KOPT-K1 (cell line): ENCODE data around the gene POU2AF3.
"Not testable (repeated sequence)": the region's sequence is repeated elsewhere in the genome, so short reads cannot be mapped to it uniquely, and the experiment has no call there.

ENCODE experiments used
- H3K27ac ChIP-seq: fragments of 200-600 bp; sonication (generic); 2 replicates; pipeline ENCODE4 v1.5.1; 2016; ENCODE audit warnings: antibody characterized with exemption, mild to moderate bottlenecking, low read depth, low read length; ENCODE audit not compliant: poor library complexity, severe bottlenecking
- H3K36me3 ChIP-seq: fragments of 200-600 bp; sonication (generic); 2 replicates; pipeline ENCODE4 v1.5.1; 2017; ENCODE audit warnings: antibody characterized with exemption, mild to moderate bottlenecking, low read length, moderate library complexity; ENCODE audit not compliant: insufficient read depth
- H3K9me3 ChIP-seq: fragments of 200-600 bp; sonication (generic); 2 replicates; pipeline ENCODE4 v1.5.1; 2017; ENCODE audit warnings: antibody characterized with exemption, low read length, mild to moderate bottlenecking; ENCODE audit not compliant: insufficient read depth, poor library complexity, severe bottlenecking

The POU2AF3 gene

DNA sequence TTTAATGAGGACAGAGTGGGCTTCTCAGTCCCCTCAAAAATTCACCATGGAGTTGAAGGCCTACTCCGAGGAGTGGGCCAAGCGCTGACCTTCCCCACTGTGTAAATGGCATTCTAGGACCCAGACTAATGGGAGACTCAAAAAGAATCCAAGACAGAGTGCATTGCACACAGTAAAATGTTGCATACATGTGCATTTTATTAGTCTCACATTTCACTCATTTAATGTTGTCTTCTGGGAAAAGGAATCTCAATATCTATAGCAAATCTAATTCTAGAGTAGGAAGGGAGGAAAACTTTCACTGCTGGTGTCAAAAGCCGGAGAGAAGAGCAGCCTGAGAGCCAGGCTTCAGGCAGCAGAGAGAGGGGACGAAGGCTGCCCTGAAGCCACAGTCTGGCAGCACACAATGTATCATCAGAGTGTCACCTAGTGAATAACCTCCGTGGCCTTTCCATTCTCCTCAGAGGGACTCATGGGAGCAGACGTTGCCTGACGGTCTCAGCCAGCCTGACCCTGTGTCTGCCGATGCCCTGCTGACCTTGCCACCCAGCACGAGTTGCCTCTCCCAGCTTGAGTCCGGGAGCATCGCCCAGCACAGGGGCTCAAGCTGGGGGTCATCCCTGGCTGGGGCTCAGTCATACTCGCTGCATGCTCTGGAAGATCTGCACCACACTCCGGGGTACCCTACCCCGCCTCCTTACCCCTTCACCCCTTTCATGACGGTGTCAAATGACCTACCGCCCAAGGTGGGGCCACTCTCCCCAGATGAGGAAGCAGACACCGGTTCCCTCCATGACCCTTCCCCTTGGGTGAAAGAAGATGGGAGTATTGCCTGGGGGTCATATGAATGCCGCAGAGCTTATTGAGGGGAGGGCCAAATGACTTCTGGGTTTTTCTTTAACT lies 12.9 kb upstream of the POU2AF3 start:
- H3K9me3 ChIP-seq: no peaks in the 10 kb centered on the region

DNA sequence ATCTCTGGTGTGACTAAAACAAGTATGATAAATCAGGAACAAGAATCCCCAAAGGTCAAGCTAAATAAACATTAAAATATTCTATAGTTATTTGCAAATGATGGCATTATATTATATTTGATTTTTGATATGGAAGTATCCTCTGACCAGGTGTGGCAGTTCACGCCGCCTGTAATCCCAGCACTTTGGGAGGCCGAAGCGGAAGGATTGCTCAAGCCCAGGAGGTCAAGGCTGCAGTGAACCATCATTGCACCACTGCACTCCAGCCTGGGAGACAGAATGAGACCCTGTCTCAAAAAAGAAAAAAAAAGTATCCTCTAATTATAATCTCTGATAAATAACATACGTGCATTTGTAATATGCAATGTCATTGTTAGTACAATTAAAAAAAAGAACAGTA lies 6.6 kb upstream of the POU2AF3 start:
- Histone ChIP-seq H3K9me3 (no peaks in the 10 kb centered on the region), H3K27ac (no peak overlapping the region), H3K36me3 (no peaks in the 10 kb centered on the region)

More for the DNA sequence above, 12.9 kb upstream of the POU2AF3 start:
- Histone ChIP-seq H3K36me3 (no peaks in the 10 kb centered on the region), H3K27ac (no peak overlapping the region)

DNA sequence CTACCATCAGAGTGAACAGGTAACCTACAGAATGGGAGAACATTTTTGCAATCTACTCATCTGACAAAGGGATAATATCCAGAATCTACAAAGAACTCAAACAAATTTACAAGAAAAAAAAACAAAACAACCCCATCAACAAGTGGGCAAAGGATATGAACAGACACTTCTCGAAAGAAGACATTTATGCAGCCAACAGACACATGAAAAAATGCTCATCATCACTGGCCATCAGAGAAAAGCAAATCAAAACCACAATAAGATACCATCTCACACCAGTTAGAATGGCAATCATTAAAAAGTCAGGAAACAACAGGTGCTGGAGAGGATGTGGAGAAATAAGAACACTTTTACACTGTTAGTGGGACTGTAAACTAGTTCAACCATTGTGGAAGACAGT lies 5.9 kb upstream of the POU2AF3 start:
- H3K9me3 ChIP-seq, H3K36me3 ChIP-seq, H3K27ac ChIP-seq: not testable (repeated sequence)

DNA sequence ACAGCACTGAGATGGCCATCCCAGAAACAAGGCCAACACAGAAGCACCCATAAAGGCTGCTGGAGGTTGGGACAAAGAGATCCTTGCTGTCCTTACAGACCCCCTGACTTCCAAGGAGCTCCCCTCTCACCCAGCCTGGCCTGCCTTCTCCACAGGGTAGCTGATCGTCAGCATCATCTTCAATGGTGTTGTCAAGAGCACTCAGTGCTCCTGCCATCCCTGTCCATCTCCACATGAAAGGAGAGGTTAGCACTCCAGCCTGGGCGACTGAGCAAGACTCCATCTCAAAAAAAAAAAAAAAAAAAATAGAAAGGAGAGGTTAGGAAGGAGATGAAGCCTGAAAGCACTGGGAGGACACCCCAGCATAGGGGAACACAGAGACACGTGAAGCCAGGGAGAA lies 2.1 kb upstream of the POU2AF3 start:
- H3K9me3 ChIP-seq: no peaks in the 10 kb centered on the region

DNA sequence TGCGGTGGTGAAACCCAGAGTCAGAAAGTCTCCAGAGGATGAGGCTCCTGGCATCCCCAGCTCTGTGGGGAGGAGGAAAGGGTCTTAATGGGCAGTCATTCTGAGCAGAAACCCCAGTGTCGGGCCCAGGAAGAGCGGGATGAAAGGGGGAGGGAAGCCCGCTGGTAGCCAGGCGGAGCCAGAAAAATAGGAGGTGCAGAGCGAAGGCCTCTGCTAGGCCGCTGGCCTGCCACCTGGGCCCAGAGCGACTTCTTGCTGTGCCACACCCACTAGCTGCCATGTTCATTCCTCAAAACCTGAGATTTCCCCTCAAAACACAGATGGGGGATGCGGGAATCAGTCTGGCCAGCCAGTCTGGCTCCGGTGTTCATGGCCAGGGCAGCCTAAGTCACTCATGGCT lies 650 bp upstream of the POU2AF3 start:
- no peaks in the 10 kb centered on the region for H3K9me3 ChIP-seq
- H3K36me3 ChIP-seq: no peaks in the 10 kb centered on the region
- no peak overlapping the region for H3K27ac ChIP-seq

More for the DNA sequence above, 2.1 kb upstream of the POU2AF3 start:
- Histone ChIP-seq H3K27ac (no peak overlapping the region), H3K36me3 (no peaks in the 10 kb centered on the region)

DNA sequence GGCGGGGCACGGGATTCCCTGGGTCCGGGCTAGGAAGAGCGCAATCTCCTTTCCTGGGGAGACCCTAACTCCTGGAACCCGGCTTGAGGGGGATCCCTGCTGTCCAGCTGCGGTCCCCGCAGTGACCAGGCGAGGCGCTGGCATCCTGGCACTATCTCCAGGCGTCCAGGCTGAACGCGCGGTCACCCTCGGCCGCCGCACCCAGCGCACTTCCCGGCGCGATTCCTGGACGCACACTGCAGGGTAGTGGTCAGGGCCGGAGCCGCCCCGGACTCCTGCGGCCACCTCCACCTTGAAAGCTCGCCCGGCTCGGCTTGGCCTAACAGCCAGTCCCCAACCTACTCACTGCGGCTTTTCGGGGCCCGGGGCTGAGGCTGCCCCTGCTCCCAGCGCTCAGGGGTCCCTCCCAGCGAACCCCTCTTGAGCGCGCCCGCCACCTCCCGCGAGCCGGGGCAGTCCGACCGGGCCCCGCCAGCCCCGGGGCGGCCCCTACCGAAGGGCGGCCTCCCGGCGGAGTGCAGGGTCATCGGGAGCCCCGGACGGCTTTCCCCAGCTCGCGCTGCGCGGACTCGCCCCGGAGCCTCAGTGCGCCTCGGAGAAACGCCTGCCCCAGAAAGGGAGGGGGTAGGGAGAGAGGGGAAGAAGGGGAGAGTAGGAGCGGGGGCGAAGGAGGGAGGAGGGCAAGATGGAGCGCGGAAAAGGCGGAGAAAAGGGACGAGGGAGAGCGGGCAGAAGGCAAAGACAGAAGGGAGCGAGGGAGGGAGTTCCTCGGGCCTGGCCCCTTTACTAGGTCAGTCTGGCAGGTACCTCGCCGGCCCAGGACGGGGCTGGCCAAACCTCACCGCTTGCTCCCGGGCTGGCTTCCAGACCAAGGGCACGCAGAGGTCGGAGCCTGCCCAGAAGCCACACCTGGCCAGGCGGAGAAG lies 1.0 kb downstream of the POU2AF3 start:
- H3K9me3 ChIP-seq: no peaks in the 10 kb centered on the region
- H3K27ac ChIP-seq: no peak overlapping the region
- H3K36me3 ChIP-seq: no peaks in the 10 kb centered on the region

DNA sequence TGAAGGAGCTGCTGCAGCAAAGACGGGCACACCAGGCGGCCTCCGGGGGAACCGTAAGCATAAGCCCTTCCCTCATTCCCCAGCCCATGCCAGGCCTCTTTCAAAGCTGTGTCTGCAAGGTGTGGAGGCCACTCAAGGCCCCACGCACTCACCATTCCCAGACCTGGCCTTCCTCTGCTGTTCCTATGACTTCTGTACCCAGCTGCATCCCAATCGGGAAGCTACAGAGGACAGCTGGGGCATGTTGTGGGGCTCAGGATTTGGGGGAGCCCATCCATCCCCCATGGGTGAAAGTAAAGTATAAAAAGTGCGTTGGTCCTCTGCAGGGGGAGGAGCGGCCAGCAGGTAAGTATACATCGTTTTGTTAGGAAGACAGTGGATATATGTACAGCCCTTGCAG lies 2.2 kb downstream of the POU2AF3 start:
- no peak overlapping the region for H3K27ac ChIP-seq

DNA sequence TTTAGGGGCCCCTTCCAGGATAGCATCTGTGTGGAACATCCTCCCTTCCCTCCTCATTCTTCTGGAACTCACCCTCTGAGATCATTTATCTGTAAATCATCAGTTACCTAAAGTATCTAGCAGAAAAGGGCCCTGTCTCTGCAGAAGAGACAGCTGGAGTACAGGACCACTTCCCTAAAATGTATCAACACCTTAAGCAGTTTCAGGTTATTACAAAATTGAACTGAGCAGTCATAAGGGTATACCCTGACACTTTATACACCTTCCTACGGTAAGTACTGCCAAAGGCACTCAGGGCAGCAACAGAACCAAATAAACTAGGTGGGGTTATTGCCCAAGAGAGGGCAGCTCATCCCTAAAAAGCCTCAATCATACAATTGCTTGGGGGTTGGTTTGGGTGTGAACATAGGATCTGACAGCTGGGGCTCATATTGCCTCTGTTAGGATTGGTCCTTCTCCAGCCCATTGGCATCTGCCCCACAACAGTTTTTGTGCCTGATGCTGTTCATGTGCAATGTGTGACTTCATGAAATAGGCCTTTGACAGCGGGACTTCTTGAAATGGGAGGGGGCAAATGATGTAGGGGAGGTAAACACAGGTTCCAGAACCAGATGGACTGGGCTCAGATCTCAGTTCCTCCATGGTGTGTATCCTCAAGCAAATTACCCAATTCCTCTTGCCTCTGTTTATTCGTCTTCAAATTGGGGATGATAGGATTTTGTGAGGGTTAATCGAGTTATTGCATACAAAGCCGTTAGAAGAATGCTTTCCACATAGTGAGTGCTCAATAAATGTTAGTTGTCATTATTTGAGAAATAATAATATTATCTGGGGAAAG lies 2.9 kb downstream of the POU2AF3 start:
- Histone ChIP-seq H3K36me3 (no peaks in the 10 kb centered on the region), H3K27ac (no peak overlapping the region), H3K9me3 (no peaks in the 10 kb centered on the region)

More for the DNA sequence above, 2.2 kb downstream of the POU2AF3 start:
- Histone ChIP-seq H3K36me3 (no peaks in the 10 kb centered on the region), H3K9me3 (no peaks in the 10 kb centered on the region)

DNA sequence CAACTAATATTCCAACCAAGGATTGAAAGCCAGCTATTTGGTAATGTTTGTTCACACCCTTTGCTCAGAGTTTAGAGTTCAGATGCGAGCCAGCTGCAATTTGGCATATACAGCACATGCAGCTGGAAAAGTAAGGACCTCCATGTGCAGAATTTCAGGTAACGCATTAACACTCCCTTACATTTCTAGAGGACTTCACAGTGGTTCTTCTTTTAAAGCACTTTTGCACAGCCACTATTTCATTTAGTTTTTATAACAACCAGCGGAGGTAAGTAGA lies 3.4 kb downstream of the POU2AF3 start:
- no peak overlapping the region for H3K27ac ChIP-seq
- H3K36me3 ChIP-seq: no peaks in the 10 kb centered on the region
- no peaks in the 10 kb centered on the region for H3K9me3 ChIP-seq

DNA sequence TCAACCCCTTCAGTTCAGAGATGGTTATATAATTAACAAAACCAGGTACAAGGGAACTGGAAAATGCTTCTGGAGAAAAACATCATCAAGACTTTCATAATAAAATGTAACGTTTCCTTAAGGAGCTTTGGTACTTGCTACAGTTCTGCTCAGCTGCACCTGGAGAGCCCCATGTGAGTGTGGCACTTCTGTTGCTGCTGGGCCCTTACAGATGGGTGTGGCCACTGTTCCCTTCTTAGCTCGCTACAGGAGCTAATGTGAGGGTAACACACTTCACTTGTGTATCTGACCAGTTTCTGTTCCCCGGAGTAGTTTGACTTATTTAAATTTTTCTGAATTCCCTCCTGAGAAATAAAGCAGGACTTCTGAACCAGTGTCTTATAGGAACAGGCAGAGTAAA lies 4.0 kb downstream of the POU2AF3 start:
- no peak overlapping the region for H3K27ac ChIP-seq
- no peaks in the 10 kb centered on the region for H3K36me3 ChIP-seq
- H3K9me3 ChIP-seq: no peaks in the 10 kb centered on the region

DNA sequence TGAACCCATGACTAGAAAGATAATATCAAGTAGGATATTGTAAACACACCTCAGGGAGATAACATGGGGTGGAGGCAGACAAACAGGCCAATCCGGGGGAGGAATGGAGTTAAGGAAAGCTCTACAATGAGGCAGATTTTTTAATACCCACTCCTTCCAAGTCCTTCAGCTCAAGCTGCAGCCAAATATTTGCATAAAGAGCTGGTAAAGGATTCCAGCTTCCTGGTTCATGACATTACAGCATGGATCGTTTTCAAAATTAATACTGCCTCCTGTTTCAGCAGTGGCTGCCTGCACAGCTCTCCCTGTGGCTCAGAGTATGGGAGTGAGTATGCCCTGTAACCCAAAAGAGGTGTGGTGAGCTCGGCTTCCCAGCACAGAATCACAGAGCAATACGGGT lies 5.1 kb downstream of the POU2AF3 start:
- H3K36me3 ChIP-seq: no peaks in the 10 kb centered on the region
- H3K9me3 ChIP-seq: no peaks in the 10 kb centered on the region
- H3K27ac ChIP-seq: no peak overlapping the region

DNA sequence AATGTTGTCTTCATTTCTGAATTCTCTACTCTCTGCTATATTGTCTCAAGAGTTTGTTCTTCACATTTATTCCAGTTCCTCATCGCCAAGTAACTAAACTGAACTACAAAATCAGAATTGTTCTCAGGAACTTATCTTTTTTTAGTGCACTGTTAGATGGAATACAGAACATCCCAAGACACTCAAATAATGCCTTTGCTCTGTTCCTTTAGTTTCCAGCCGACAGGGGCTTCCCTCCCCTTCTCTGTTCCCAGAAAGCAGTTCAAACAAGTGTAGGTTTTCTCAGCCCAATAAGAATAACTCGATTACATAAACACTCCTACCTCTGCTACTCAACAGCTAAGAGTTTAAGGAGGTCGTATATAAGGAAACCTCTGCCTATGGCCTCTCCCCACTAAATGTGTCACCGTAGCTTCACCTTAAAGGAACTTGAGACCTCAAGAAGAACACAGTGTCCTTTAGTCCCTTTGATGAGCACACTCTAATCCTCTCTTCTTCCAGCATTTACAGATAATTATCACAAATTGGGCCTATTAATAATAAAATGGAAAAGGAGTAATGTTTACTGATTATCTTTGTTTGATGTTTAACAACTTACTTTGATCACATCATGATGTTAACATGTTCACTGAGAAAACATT lies 6.9 kb downstream of the POU2AF3 start:
- no peak overlapping the region for H3K27ac ChIP-seq
- no peaks in the 10 kb centered on the region for H3K9me3 ChIP-seq
- no peaks in the 10 kb centered on the region for H3K36me3 ChIP-seq

DNA sequence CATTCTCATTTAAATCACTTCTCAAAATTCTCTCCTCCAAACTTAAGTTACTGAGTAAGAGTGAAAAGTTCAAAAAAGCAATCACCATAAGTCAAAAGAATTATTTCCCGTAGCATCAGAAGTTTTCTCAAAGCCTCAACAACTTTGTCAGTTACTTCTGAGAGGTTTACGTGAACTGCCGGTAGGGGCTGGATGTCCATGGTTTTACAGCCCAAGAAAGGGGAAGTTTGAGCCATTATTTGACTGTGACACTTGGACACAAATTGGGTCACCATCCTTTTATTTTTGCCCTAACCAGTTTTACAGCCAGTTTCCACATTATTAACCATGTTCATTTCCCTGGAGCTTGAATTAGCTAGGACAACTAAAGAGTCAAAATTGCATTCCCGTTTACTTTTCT lies 7.5 kb downstream of the POU2AF3 start:
- Histone ChIP-seq H3K27ac (no peak overlapping the region), H3K36me3 (no peaks in the 10 kb centered on the region), H3K9me3 (no peaks in the 10 kb centered on the region)

DNA sequence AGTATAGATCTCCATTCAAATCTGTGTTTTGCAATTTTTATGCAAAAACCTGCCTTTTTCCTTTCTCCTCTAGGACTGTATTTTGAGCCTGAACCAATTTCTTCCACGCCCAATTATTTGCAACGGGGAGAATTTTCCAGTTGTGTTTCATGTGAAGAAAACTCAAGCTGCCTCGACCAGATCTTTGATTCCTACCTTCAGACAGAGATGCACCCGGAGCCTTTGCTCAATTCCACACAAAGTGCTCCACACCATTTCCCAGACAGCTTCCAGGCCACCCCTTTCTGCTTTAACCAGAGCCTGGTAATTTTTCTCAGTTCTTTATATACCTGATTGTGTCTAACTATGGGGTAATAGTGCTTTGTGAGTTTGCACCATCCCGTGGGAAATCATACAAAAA lies 8.0 kb downstream of the POU2AF3 start:
- Histone ChIP-seq H3K36me3 (no peaks in the 10 kb centered on the region), H3K27ac (no peak overlapping the region), H3K9me3 (no peaks in the 10 kb centered on the region)
